NCI-H526 (cell line): ENCODE data around the gene TMEM88.
"Not testable (repeated sequence)": the region's sequence is repeated elsewhere in the genome, so short reads cannot be mapped to it uniquely, and the experiment has no call there.

Experiments used
- DNase-seq, 2 experiments: peaks; one replicate each; lab custom pipeline; 2025; lab: John Stamatoyannopoulos, UW

TMEM88 gene, protein sequence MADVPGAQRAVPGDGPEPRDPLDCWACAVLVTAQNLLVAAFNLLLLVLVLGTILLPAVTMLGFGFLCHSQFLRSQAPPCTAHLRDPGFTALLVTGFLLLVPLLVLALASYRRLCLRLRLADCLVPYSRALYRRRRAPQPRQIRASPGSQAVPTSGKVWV

DNA sequence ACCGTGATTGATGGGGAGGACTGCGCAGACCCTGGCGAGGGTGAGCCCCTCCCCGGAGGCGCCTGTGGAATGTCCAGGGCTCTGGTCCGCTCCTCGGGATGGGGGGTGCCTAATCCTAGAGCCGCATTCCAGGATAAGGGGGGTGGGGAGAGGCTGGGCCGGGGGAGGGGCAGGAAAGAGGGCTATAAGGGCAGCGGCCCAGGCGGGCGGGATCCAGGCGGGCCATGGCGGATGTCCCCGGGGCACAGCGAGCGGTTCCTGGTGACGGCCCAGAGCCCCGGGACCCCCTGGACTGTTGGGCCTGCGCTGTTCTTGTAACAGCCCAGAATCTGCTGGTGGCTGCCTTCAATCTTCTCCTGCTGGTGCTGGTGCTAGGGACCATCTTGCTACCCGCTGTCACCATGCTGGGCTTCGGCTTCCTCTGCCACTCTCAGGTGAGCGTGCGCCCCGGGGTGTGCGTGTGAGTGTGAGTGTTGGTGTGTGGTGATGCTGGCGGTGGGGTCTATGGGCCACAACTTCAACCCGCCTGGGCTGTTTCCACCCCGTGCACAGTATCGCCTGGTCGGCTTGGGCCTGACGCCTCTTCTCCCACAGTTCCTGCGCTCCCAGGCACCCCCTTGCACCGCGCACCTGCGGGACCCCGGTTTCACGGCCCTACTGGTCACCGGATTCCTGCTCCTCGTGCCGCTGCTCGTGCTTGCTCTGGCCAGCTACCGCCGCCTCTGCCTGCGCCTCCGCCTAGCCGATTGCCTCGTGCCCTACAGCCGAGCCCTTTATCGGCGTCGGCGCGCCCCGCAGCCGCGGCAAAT lies at the start of gene TMEM88:
TSS of gene TMEM88 (plus strand) at position 216 of the 809 bp plus-strand sequence. CDS start at position 225, 9 bp downstream.
- no peak for DNase-seq

DNA sequence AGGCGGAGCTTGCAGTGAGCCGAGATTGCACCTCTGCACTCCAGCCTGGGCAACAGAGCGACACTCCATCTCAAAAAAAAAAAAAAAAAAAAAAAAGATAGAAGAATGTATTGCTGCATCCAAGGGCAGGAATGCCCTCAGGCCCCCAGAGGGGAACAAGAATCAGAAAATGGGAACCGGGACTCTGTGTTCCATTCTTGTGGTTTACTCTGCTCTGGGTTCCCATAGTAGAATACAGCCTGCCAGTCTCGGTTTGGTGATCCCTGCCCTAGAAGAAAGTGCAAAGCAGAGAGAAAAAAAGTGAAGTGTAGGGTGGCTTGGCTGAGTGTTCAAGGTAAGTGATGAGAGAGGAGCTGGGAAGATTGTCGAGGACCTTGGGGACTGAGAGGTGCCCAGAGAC lies 48.3 kb upstream of the TMEM88 start:
- DNase-seq = no peak

GRCh38 chr17:7807206-7807605 lies 47.7 kb upstream of the TMEM88 start:
- no peak for DNase-seq

DNA sequence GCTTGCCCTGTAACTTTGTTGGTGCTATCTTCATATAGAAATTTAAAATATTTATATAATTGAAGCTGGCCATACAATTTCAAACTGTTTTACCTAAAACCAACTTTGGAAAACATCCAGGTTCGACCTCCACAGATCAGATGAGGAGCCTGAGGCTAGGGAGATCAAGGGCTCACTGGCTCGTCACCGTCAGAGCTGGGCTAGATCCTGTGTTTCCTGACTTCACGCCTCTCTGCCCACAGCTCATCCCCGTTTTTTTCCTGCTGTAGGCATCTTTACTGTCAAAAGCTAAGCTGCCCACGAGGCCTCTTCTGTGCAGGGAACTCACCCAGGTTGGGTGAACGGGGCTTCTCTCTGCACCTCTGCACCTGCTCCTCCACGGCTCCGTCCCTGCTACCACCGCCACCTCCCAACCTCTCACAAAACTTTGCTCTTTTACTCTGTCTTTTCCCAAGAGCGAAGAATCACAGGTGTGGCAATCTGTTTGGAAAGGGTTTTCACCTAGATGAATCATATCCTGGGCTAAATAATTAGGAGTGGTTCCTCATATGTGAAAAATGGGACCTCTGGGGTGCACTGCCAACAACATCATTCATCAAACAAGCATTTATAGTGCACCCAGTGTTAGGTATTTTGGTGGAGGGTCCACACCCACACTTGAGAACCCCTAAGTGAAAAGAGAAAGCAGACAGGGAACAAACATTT lies 45.6 kb upstream of the TMEM88 start:
- DNase-seq = no peak

GRCh38 chr17:7809791-7810343 lies 45.0 kb upstream of the TMEM88 start:
- not testable (repeated sequence) for DNase-seq

- DNase-seq = no peak
These were observed 43.6 kb upstream of the TMEM88 start for GRCh38 chr17:7811251-7811650.

DNA sequence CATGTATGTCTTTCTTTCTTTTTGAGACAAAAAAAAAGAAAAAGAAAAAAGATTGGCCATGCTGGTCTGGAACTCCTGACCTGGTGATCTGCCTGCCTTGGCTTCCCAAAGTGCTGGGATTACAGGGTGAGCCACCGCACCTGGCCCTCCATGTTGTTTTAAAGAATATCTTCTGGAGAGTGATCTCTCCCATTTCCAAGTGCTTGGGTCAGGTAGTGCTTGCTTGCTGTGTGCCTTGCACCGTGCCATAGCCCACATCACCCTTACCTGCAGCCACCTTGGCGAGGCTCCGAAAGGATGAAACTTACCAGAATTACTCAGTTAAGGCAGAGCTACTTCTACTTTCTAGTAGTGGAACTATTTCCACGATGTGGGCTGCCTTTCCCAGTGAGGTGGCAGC lies 39.9 kb upstream of the TMEM88 start:
- no peak for DNase-seq

- no peak for DNase-seq
These were observed 37.8 kb upstream of the TMEM88 start for GRCh38 chr17:7816926-7817642.

GRCh38 chr17:7817643-7817964 lies 37.3 kb upstream of the TMEM88 start:
- DNase-seq = no peak

- DNase-seq = no peak
These were observed 36.8 kb upstream of the TMEM88 start for GRCh38 chr17:7818026-7818425.

DNA sequence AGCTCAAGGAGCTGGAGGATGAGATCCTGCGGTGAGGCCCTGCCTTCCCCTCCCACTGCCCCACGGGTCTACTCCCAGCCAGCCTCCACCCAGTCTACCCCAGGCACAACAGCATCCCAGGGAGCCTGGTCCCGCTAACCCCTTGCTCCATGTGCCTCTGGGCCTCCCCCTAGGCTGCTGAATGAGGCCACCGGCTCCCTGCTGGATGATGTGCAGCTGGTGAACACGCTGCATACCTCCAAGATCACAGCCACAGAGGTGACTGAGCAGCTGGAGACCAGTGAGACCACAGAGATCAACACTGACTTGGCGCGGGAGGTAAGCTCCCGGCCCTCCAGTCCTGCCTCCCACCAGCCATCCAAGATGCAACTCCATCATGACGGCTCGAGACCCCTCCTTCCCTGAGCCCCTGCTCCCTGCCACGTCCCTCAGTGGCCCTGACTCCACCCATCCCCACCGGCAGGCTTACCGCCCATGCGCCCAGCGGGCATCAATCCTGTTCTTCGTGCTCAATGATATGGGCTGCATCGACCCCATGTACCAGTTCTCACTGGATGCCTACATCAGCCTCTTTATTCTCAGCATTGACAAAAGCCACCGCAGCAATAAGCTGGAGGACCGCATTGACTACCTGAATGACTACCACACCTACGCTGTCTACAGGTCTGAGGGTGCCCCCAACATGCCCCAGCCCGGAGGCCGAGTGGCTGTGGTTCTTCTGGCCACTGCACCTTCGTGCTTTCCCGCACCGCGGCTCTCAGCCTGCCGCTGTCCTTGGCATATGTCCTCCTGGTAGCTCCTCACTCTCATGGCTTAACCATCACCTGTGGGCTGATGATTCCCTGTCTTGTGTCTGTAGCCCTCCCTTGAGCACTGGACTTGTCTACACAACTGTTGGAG lies 35.9 kb upstream of the TMEM88 start:
- DNase-seq = no peak

- DNase-seq = no peak
These were observed 34.6 kb upstream of the TMEM88 start for GRCh38 chr17:7820231-7820630.

DNA sequence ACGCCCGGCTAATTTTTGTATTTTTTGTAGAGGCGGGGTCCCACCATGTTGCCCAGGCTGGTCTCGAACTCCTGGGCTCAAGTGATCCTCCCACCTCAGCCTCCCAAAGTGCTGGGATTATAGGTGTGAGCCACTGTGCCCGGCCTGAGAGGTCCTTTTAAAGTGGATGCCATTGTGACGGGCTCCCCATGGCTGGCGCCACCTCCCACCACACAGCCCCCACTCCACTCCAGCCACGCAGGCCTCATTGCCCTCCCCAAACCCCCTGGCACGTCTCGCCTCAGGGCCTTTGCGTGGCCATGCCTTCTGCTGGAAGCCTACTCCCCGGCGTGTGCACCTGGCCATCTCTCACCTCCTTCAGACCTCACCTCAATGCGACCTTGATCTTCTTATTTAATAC lies 32.7 kb upstream of the TMEM88 start:
- DNase-seq = no peak

GRCh38 chr17:7823581-7824001 lies 31.3 kb upstream of the TMEM88 start:
- DNase-seq = no peak

GRCh38 chr17:7824021-7824924 lies 30.6 kb upstream of the TMEM88 start:
- DNase-seq = no peak

GRCh38 chr17:7825206-7825990 lies 29.5 kb upstream of the TMEM88 start:
- peak in 1 of 2 experiments; percentile 6 for DNase-seq

- DNase-seq = no peak
These were observed 24.2 kb upstream of the TMEM88 start for GRCh38 chr17:7830616-7831015.

DNA sequence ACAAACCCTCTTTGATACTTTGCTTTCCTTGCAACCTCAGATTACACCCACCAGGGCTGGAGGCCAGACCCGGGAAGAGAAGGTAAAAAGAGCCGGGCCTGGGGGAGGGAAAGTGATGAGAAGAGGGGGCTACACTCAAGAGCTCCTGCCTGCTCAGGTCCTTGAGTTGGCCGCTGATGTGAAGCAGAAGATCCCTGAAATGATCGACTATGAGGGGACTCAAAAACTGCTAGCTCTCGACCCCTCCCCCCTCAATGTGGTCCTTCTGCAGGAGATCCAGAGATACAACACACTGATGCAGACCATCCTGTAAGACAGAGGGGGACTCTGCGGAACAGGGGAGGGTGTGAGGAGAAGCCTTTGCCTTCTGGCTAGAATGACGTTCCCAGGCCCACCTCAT lies 23.6 kb upstream of the TMEM88 start:
- no peak for DNase-seq

- no peak for DNase-seq
These were observed 22.4 kb upstream of the TMEM88 start for GRCh38 chr17:7832431-7832830.
